DMS53 treated with DMSO at 0.1 percent for 48 hours (cell line): ENCODE measurements around the gene CTSL.

Experiments used
- DNase-seq: peaks from one replicate; lab custom pipeline; 2025; ENCODE audit not compliant: unreplicated experiment; lab: John Stamatoyannopoulos, UW

Gene CTSL

GRCh38 chr9:87725900-87726709 is at the start of gene CTSL:
Gene CTSL (plus strand): TSS chr9:87726119. CDS start chr9:87727604, 1,485 bp downstream.
- peak; percentile 46 for DNase-seq

DNA sequence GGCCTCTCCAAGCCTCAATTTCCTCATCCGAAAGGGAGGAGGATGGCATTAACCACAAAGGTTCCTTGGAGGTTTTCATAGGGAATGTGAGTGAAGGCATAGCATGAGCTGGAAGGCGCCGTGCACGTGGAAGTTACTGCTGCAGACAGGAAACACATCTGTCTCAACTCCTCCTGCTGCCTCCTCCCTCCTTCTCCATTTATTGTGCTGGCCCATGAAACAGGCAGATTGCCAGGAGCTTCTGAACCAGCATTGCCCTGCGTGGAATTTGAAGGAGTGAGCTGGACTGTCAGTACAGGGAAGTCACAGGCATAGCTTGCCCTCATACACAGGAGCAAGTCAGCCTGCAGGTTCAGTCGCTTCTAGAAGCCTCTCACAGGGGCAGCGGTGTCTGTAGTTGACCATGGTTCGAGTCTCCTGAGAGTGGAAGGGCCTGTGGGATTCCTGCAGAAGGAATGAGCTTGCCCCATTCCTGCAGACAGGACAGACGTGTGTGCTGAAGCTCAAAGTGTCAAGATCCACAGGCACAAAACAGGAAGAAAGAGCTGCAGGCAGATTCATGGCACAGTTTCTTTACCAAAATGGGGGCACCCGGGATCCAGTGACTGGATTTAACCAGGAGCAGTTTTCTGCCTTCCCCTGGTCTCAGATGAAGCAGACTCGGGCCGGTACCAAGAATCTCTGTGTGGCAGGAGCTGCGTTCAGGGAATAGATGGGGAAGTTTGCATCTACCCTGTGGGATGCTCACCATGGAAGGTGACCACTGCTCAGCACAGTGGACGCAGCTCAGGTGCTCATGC is 48.7 kb upstream of the CTSL start:
- DNase-seq = no peak

DNA sequence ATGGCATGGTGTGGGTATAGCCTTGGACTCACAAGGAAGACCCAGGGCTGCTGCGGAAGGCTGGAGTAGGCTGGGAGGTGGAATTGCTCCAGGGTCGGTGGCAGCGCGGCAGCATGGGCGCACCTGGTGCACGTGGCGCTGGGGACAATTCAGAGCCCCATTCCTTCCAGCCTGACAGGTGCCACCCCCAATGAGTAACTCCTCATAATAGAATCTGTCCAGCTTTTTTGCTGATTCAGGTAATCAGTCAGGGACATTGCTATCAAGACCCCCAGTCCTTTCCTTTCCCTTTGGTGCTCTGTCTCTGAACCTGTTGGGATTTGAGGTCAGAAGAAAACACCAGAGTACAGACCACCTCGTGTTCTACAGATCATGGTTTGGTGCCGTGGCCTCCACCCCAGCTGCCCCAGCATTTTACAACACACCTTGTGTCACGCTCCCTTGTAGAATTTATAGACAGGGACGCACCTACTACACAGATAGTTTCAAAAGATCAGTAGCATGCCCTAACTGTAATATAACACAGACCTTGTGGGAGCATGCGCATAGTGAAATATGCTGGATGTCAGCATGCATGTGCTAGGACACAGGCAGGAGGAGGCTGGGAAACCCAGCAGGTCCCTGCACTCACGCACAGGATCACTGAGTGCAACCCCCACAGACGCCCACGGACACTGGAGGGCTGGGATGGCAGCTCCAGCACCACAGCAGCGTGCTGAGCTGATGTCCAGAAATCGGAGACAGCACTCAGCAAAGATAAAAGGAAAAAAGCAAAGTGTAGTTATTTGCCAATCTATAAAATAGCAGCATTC is 47.9 kb upstream of the CTSL start:
- DNase-seq = no peak

DNA sequence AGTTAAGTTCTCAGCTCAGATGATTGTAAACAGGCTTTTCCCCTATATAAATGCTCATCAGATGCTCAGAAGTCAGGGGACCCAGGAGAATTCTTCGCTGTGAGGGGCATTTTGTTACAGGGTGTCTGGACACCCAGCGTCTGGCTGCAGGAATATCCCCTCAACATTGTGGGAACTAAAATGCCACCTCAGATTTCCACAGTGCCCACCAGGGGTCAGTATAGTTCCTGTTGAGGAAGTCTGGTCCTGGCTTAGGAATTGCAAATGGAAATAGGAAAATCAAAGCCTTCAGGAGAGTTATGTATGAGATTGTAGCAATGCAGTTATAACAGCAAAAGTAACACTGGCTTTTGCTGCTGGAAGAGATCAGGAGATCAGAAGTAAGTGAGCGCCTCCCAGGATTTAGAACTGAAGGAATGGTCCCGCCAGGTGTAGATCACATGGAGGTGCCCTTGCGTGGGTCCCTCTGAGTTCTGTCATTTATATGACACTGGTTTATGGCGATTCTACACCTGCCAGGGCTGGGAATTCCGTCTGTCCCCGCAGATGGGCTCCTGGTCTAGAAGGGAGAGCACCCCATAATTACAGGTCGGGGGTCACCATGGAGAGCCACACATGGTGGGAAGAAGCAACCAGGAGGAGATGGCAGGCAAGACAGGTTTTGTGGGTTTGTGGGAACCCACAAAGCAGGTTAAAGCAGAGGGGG is 47.1 kb upstream of the CTSL start:
- peak; percentile 10 for DNase-seq

DNA sequence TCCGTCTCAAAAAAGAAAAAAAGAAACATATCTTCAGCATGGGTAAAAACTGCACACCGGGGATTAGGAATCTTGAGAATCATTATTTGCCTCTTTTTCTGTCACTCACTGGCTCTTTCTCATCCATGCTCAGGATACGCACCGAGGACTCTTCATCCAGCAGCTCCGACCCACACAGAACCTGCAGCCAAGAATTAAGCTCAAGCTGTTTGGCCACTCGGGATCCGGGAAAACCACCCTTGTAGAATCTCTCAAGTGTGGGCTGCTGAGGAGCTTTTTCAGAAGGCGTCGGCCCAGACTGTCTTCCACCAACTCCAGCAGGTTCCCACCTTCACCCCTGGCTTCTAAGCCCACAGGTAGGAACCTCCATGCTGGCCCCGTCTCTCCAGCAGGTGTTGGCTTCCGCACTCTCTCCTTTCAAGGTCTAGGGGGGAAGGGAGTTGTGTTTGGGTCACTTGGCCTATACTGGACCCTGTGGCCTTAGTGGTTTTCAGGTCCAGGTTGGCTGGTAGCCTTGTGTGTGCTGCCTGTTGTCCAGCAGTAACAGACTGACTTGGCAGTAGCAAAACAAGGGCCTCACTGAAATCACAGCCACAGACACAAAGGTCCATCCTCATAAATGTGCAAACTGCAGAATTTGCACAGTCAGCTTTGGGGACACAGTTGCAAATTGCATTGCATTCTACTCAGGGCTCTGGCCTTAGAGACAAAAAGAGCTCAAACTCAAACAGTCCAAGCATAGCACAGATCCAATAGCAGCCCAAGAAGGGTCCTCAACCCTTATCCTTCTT is 44.5 kb upstream of the CTSL start:
- no peak for DNase-seq

- no peak for DNase-seq
Observed at GRCh38 chr9:87682085-87682484, 43.8 kb upstream of the CTSL start.

GRCh38 chr9:87682618-87683017 is 43.3 kb upstream of the CTSL start:
- no peak for DNase-seq

- no peak for DNase-seq
Observed at GRCh38 chr9:87683751-87684626, 41.9 kb upstream of the CTSL start.

DNA sequence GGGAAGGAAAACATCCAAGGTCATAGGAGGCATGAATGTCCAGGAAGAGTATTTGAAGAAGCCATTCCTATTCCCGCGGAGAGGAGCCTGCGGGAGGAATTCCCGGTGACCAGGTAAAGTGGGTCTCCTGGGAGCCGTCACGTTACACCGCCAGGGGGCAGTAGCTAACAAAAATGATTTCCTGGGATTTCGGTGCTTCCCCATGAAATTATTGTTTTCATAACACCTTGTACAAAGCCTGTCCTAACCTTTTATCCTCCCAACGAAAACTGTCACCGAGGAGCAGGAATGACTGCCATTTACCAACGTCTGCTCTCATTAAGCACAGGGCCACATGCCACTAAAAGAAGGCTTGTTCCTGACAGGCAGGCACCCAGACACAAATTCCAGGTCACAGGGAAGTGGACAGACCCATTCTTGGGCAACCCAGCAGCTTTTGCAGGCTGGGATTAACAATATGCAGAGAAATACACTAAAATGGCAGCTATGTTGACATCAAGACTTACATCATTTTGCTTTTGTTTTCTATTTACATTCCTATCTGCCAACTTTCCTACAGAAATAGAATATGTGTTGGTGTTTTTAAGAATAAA is 41.2 kb upstream of the CTSL start:
- no peak for DNase-seq

GRCh38 chr9:87685441-87685840 is 40.5 kb upstream of the CTSL start:
- no peak for DNase-seq

DNA sequence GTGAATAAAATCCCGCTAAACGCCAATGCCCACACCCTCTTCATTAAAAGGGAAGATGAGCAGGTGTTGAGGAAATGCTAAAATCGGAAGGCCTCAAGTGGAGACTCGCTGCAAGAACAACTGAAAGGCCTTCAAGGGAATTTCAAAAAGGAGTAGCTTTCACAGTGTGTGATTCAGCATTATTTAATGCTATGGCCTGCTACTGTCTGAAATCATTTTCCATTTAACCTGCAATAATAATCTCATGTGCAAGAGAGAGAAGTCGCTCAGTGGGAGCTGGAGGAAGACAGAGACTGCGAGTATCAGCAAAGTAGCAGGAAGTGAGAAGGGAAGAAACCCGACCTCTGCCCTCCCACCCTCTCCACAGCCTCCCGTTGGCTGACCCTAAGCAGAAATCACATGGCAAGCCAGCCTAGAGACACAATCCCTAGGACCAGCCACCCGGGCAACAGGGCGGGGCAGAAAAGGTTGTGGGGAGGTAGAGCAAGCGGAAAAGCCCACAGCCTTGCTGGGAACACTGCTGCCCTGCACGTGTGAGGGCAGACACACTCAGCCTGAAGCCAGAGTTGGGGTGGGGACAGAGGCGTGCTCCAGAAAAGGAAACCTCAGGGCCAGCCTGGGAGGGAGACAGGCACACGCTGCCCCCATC is 39.9 kb upstream of the CTSL start:
- no peak for DNase-seq

DNA sequence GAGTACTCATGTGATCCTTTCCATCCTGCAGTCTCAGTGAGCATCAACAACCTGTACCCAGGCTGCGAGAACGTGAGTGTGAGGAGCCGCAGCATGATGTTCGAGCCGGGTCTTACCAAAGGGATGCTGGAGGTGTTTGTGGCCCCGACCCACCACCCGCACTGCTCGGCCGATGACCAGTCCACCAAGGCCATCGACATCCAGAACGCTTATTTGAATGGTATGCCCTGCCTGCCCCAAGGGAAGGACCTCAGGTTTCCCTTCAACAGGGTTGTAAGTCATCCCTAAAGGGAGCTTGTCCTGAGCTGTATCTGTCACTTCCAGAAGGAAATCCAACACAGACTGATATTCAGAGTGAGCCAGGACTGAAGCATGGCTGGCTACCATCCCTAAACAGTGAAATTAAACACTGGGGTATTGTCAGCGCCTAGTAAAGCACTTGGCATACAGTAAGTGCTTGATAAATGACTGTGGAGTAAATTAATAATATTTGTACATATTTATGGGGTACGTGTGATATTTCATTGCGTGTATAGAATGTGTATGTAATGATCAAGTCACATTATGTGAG is 39.3 kb upstream of the CTSL start:
- no peak for DNase-seq

DNA sequence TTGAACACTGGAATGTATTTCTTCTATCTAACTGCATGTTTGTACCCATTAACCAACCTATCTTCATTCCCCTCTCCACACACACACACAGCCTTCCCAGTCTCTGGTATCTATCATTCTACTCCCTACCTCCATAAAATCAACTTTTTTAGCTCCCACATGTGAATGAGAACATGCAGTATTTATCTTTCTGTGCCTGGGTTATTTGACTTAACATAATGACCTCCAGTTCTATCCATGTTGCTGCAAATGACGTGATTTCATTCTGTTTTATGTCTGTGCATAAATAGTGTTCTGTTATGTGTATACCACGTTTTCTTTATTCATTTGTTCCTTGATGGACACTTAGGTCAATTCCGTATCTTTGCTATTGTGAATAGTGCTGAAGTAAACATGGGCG is 38.7 kb upstream of the CTSL start:
- DNase-seq = no peak

DNA sequence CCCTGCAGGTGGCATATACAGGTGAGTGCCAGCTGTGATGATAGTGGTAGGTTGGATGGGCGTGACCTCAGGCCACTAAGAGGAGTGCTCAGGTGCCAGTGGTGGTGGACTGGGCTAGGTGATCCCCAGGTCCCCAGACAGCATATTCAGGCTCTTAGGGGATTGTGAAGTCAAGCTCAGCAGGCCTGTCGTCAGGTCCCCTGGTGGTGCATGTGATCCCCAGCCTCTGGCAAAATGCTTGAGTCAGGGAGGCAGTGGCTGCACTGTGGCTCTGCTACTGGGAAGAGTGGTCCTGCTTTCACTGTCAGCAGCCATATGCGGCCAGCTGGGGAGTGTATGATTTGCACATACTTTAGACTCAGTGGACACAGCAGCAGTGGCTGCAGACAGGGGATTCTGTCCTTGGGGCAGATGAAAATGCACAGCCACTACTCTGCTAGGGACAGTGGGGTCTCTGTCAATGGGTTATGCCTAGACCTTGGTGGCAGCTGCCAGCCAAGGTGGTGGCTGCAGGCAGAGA is 31.6 kb upstream of the CTSL start:
- DNase-seq = no peak

DNA sequence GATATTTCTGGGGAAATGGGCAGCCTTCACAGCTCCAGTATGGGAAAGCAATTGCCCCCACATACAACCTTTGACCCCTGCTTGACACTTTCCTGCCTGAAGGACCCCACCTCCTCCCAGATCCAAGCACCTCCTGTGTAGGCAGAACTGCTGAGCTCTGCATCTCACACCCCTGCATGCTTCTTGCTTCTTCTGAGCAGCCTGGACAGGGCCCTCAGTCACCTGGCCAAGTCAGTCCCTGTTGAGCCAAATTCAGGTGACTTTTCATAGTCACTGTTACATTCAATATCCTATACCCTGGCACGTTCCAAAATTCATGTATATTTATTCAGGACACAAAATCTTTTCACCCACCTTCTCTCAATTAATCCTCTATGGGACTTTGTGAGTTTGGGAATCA is 30.4 kb upstream of the CTSL start:
- no peak for DNase-seq

DNA sequence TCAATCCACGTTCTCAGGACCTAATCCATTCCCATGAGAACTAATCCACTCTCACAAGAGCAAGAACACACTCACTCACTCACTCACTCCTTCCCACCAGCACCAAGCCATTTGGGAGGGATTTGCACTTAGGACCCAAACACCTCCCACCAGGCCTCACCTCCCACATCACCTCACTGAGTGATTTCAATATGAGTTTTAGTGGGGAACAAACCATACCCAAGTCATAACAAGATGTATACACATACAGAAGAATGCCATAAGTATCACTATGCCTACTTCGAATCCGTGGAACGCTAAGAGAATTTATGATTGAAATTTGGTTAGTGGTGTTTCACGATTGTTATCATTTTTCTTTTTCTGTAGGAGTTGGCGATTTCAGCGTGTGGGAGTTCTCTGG is 29.3 kb upstream of the CTSL start:
- DNase-seq = no peak

- no peak for DNase-seq
Observed at GRCh38 chr9:87698069-87698809, 27.7 kb upstream of the CTSL start.
